Endothelial cell of umbilical vein (primary cell): ENCODE data around the gene CDKN2B-AS1. TPM values are rescaled to one million over a fixed set of nuclear protein-coding genes. Genes with fewer than 3 reads are reported as not detected.

Source experiments
- BruUV-seq: library from RNA; stranded (reverse); fragments of 400-500 nt; replicated peaks from 2 replicates; lab custom pipeline; 2021; lab: Mats Ljungman, UMichigan
- CTCF ChIA-PET: fragments of 300-600, 350-600 bp; sonication (Branson Sonifier 250); formaldehyde crosslinking; loops from one replicate; lab custom pipeline; 2021; ENCODE audit warnings: antibody characterized with exemption, inconsistent platforms; lab: Charles Lee
- POLR2A ChIA-PET: fragments of 300-600, 350-600 bp; sonication (Branson Sonifier 250); formaldehyde crosslinking; loops from one replicate; lab custom pipeline; 2021; ENCODE audit warnings: antibody characterized with exemption, inconsistent platforms; lab: Charles Lee
- DNase-seq: peaks from one replicate; pipeline ENCODE4 v3.0.0-alpha.2; 2011; ENCODE audit warnings: low read depth, low spot score
- FAIRE-seq: peaks from 2 replicates; lab custom pipeline; 2011; peaks lifted over from hg19 to GRCh38; lab: Jason Lieb, UNC
- H2AFZ ChIP-seq: 2 replicates; pipeline ENCODE4 v1.6.0; 2012; ENCODE audit warnings: low read depth, low read length, control low read depth, inconsistent platforms
- H3K27ac ChIP-seq: 2 replicates; pipeline ENCODE4 v1.5.1; 2011; ENCODE audit warnings: low read depth, mild to moderate bottlenecking, control low read depth, low read length, moderate library complexity; ENCODE audit not compliant: insufficient read depth
- H3K27me3 ChIP-seq, 2 experiments: 2 replicates each; pipeline versions ENCODE4 v1.6.0 to v1.6.1; 2011; ENCODE audit warnings: low read length in 2 of 2, mixed read lengths in 1 of 2; ENCODE audit not compliant: control insufficient read depth in 2 of 2, insufficient read depth in 2 of 2
- H3K36me3 ChIP-seq, 2 experiments: 2 replicates in 1 of 2; 3 replicates in 1 of 2; pipeline ENCODE4 v1.5.1; 2011; ENCODE audit warnings: low read length in 2 of 2, mild to moderate bottlenecking in 1 of 2, moderate library complexity in 1 of 2; ENCODE audit not compliant: control insufficient read depth in 2 of 2, insufficient read depth in 2 of 2; ENCODE audit errors: extremely low read depth in 1 of 2
- H3K4me1 ChIP-seq: 3 replicates; pipeline ENCODE4 v1.5.1; 2011; ENCODE audit warnings: mild to moderate bottlenecking, low read length; ENCODE audit not compliant: control insufficient read depth, insufficient read depth; ENCODE audit errors: extremely low read depth
- H3K4me2 ChIP-seq: 2 replicates; pipeline ENCODE4 v1.6.1; 2011; ENCODE audit warnings: low read length, control low read depth, mixed read lengths; ENCODE audit not compliant: insufficient read depth
- H3K4me3 ChIP-seq, 3 experiments: fragments of 200-600 bp in 1 of 3; sonication (generic), shearing (Covaris generic) in 1 of 3; replicated peaks in 1 of 3; 2 replicates each; pipeline ENCODE4 v1.5.1; 2011 to 2016; ENCODE audit warnings: control low read depth in 3 of 3, low read length in 3 of 3, mild to moderate bottlenecking in 2 of 3, inconsistent platforms in 1 of 3, low read depth in 1 of 3, moderate library complexity in 1 of 3; ENCODE audit not compliant: insufficient read depth in 1 of 3
- H3K79me2 ChIP-seq: 2 replicates; pipeline ENCODE4 v1.6.0; 2012; ENCODE audit warnings: low read length, inconsistent platforms; ENCODE audit not compliant: control insufficient read depth, insufficient read depth
- H3K9ac ChIP-seq: replicated peaks from 2 replicates; pipeline ENCODE3; 2011; ENCODE audit warnings: low read length, control low read depth; ENCODE audit not compliant: insufficient read depth; ENCODE audit errors: extremely low read depth
- H3K9me1 ChIP-seq: replicated peaks from 3 replicates; pipeline ENCODE4 v1.6.0; 2011; ENCODE audit warnings: mild to moderate bottlenecking, low read length; ENCODE audit not compliant: control insufficient read depth, insufficient read depth; ENCODE audit errors: extremely low read depth
- H3K9me3 ChIP-seq: replicated peaks from 2 replicates; pipeline ENCODE4 v1.5.1; 2012; ENCODE audit warnings: low read length, inconsistent platforms; ENCODE audit not compliant: control insufficient read depth, insufficient read depth
- H4K20me1 ChIP-seq: replicated peaks from 2 replicates; pipeline ENCODE3; 2011; ENCODE audit warnings: mild to moderate bottlenecking, low read length; ENCODE audit not compliant: control insufficient read depth, insufficient read depth; ENCODE audit errors: extremely low read depth
- CTCF ChIP-seq, 2 donors: IDR thresholded peaks; 1 replicate in 1 of 2; 2 replicates in 1 of 2; pipeline ENCODE4 v1.5.1; 2011; ENCODE audit warnings: low read length in 2 of 2, mild to moderate bottlenecking in 2 of 2, moderate library complexity in 2 of 2, control low read depth in 1 of 2, inconsistent platforms in 1 of 2, low read depth in 1 of 2; ENCODE audit not compliant: insufficient read depth in 1 of 2; ENCODE audit errors: extremely low read depth in 1 of 2
- EZH2 ChIP-seq: IDR thresholded peaks from 2 replicates; pipeline ENCODE4 v1.6.1; 2012; ENCODE audit warnings: borderline replicate concordance, low read depth, mild to moderate bottlenecking, moderate library complexity, low read length, inconsistent platforms; ENCODE audit not compliant: severe bottlenecking
- FOS ChIP-seq: IDR thresholded peaks from 2 replicates; pipeline ENCODE4 v1.6.1; 2011; ENCODE audit warnings: mild to moderate bottlenecking, low read length, moderate library complexity, borderline replicate concordance; ENCODE audit not compliant: insufficient read depth
- GATA2 ChIP-seq: IDR thresholded peaks from 2 replicates; pipeline ENCODE4 v1.7.0; 2011; ENCODE audit warnings: low read depth, mild to moderate bottlenecking, moderate library complexity, mixed read lengths, low read length; ENCODE audit not compliant: insufficient read length, insufficient read depth
- JUN ChIP-seq: IDR thresholded peaks from 2 replicates; pipeline ENCODE4 v1.6.1; 2011; ENCODE audit warnings: borderline replicate concordance, low read depth; ENCODE audit not compliant: insufficient read length, insufficient read depth
- MAX ChIP-seq: IDR thresholded peaks from 2 replicates; pipeline ENCODE4 v1.6.1; 2011; ENCODE audit not compliant: insufficient read depth, insufficient read length
- MYC ChIP-seq: IDR thresholded peaks from one replicate; pipeline ENCODE4 v1.6.1; 2011; ENCODE audit warnings: mild to moderate bottlenecking, low read depth, low read length
- POLR2A ChIP-seq: IDR thresholded peaks from 2 replicates; pipeline ENCODE4 v1.6.1; 2012; ENCODE audit warnings: low read depth, mild to moderate bottlenecking, control low read depth, low read length
- POLR2AphosphoS5 ChIP-seq: IDR thresholded peaks from 2 replicates; pipeline ENCODE4 v1.6.1; 2012; ENCODE audit warnings: low read depth, mild to moderate bottlenecking, control low read depth, low read length, moderate library complexity; ENCODE audit not compliant: insufficient read depth
- dilution Hi-C: fragments of 300-500 bp; cut with MboI; formaldehyde crosslinking; loops from one replicate; pipeline ENCODE4 v1.15.0; 2019; ENCODE audit warnings: low sequenced_read_pairs; ENCODE audit not compliant: extremely low pct_ligation_motif_present
- intact Hi-C: fragments of 100-400 bp; cut with micrococcal nuclease; formaldehyde crosslinking; loops from one replicate; pipeline ENCODE4 v1.10.0; 2022
- polyA plus RNA-seq, 4 experiments: library from polyadenylated mRNA; depleted of rRNA in 3 of 4; stranded (reverse) in 3 of 4; unstranded in 1 of 4; fragments of >200 nt; gene quantifications; 2 replicates each; pipeline versions ENCODE4 v1.2.1 to v1.2.3, GENCODE V29; 2011 to 2012; ENCODE audit warnings: missing spikeins in 1 of 4
- total RNA-seq: library from RNA; stranded (reverse); gene quantifications from 2 replicates; pipeline ENCODE4 v1.2.3, GENCODE V29; 2021

The CDKN2B-AS1 gene
- total and polyA plus RNA-seq, 2 donors (not counting 3 experiments of a cell fraction or from before 2014, with no cell fraction given) = 0.44 to 1.9 TPM

DNA sequence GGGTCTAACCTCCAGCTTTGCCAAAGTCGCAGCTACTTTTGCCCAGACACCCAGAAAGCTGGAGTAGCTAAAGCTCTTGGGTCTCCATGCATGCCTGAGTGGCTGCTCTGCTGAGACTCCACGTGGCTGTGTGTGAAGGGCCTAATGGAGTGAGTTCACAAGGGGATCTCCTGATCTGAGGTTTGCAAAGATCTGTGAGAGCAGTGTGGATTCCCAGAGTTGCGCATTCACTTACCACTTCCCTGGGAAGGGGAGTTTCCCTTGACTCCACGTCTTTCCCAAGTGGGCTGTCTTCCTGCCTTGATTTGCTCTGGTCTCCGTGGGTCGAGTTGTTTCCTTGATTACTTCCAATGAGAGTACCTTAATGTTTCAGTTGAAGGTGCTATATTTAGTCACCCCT lies 32.1 kb downstream of the CDKN2B-AS1 start:
- no peak for TF ChIP-seq CTCF (IDR thresholded peaks at IDR 0.05; ENCODE audit: extremely low read depth in 1 of 2, insufficient read depth in 1 of 2, low read depth in 1 of 2, low read length in 2 of 2)
- no peak for TF ChIP-seq MYC
- no peak for TF ChIP-seq POLR2A
- no peak for TF ChIP-seq GATA2
- no peak for TF ChIP-seq EZH2
- TF ChIP-seq MAX = no peak
- TF ChIP-seq POLR2AphosphoS5 = no peak
- TF ChIP-seq FOS = no peak
- no peak for TF ChIP-seq JUN
- BruUV-seq = no TSS peak
- peaks cover 12% of the 10 kb centered on the region for H3K4me1 ChIP-seq
- H3K27ac ChIP-seq = no peak overlapping the region
- no peak overlapping the region for H3K4me3 ChIP-seq
- ChIA-PET CTCF (interaction anchor here (1.0 to 2.0 kb wide), 4 partner anchors 18 to 217 kb away, joined by 3 to 7 read pairs (median 4); partner anchors contain the start of gene CDKN2B), POLR2A (no interaction called here)
- no peak overlapping the region for H2AFZ ChIP-seq
- H3K27me3 ChIP-seq = peaks cover 0 to 2% of the 10 kb centered on the region in 2 experiments
- H3K9me3 ChIP-seq = no peaks in the 10 kb centered on the region
- FAIRE-seq = no peak
- H3K79me2 ChIP-seq = no peaks in the 10 kb centered on the region
- dilution Hi-C loops = no loop called here
- intact Hi-C loops = no loop called here
- H3K4me2 ChIP-seq = no peak overlapping the region
- H3K9me1 ChIP-seq = no peaks in the 10 kb centered on the region
- H4K20me1 ChIP-seq = no peaks in the 10 kb centered on the region
- no peaks in the 10 kb centered on the region for H3K36me3 ChIP-seq
- no peak for DNase-seq
- H3K9ac ChIP-seq = no peak overlapping the region
